Measurements from ENCODE around the gene KLC1. TPM values are rescaled to one million over a fixed set of nuclear protein-coding genes. Genes with fewer than 3 reads are reported as not detected.

The KLC1 gene
- total RNA-seq, 1 donor from 2014 or later: 238 TPM

DNA sequence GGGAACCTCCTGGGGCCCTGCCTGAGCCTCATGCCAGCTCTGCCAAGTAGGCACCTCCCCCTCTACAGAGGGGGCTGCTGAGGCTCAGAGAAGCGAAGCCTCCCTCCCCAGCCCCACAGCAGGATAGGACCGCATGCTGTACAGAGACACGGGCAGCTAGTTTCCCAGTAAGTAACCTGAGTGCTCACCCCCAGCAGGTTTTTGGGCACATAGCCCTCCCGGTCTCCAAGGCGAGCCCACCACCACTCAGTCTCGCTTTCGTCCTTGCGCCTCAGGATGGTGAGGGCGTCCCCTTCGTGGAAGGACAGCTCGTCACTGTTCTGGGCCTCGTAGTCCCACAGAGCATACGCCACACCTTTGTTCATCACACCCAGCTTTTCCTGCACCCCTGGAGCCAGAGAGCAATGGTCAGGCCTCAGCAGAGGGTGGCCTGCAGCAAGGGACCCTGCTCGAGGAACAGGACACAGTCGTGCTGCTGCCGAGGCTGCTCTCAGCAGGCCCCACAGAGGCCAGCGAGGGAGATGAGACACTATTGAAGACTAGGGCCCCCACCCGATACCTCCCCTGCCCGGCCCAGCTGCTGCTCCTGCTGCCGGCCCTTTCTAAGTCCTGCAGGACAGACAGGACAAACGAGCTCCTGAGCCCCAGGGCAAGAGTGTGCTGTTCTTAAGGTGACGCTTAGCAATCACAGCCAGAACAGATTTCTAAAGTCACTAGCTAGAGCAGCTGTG, 107.0 kb downstream of the KLC1 start:
- H3K9me3 Mint-ChIP-seq (ENCODE audit: unreplicated experiment): no peaks in the 10 kb centered on the region
- H3K4me3 Mint-ChIP-seq (ENCODE audit: unreplicated experiment): no peak overlapping the region
- TF ChIP-seq EZH2 (IDR thresholded peaks at IDR 0.05; ENCODE audit: insufficient read depth, low read length): no peak
- TF ChIP-seq, protein P1, sequence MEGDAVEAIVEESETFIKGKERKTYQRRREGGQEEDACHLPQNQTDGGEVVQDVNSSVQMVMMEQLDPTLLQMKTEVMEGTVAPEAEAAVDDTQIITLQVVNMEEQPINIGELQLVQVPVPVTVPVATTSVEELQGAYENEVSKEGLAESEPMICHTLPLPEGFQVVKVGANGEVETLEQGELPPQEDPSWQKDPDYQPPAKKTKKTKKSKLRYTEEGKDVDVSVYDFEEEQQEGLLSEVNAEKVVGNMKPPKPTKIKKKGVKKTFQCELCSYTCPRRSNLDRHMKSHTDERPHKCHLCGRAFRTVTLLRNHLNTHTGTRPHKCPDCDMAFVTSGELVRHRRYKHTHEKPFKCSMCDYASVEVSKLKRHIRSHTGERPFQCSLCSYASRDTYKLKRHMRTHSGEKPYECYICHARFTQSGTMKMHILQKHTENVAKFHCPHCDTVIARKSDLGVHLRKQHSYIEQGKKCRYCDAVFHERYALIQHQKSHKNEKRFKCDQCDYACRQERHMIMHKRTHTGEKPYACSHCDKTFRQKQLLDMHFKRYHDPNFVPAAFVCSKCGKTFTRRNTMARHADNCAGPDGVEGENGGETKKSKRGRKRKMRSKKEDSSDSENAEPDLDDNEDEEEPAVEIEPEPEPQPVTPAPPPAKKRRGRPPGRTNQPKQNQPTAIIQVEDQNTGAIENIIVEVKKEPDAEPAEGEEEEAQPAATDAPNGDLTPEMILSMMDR (IDR thresholded peaks at IDR 0.05; ENCODE audit: insufficient read depth, low read depth, low read length): no peak
- no peaks in the 10 kb centered on the region for H3K9me3 ChIP-seq (ENCODE audit: insufficient read depth, low read depth, low read length)
- no peak overlapping the region for H3K4me2 ChIP-seq (ENCODE audit: low read length)
- peaks cover 26% of the 10 kb centered on the region for H4K20me1 ChIP-seq (ENCODE audit: insufficient read depth, low read length)
- H3K27me3 Mint-ChIP-seq (ENCODE audit: low read depth, unreplicated experiment): no peaks in the 10 kb centered on the region
- H3K27ac ChIP-seq (ENCODE audit: low read depth, low read length): no peak overlapping the region
- no peaks in the 10 kb centered on the region for H3K79me2 ChIP-seq (ENCODE audit: insufficient read depth, low read length)
- H2AFZ ChIP-seq (ENCODE audit: low read depth, low read length): no peak overlapping the region
- peaks cover 12% of the 10 kb centered on the region for H3K36me3 ChIP-seq (ENCODE audit: insufficient read depth, low read length)
- H3K27me3 ChIP-seq (ENCODE audit: insufficient read depth, low read length): no peaks in the 10 kb centered on the region
- no peak overlapping the region for H3K27ac Mint-ChIP-seq (ENCODE audit: unreplicated experiment)
- peaks cover 2% of the 10 kb centered on the region for H3K4me1 ChIP-seq (ENCODE audit: insufficient read depth, low read length)
- H3K9ac ChIP-seq (ENCODE audit: low read length): no peak overlapping the region
- no peak for DNase-seq (ENCODE audit: low read depth)
- H3K4me1 Mint-ChIP-seq (ENCODE audit: low read depth, unreplicated experiment): peaks cover 3% of the 10 kb centered on the region
- H3K4me3 ChIP-seq (ENCODE audit: insufficient read depth, low read depth, low read length): no peak overlapping the region
- no peak for FAIRE-seq
- H3K36me3 Mint-ChIP-seq (ENCODE audit: low read depth, unreplicated experiment): peaks cover 39% of the 10 kb centered on the region

DNA sequence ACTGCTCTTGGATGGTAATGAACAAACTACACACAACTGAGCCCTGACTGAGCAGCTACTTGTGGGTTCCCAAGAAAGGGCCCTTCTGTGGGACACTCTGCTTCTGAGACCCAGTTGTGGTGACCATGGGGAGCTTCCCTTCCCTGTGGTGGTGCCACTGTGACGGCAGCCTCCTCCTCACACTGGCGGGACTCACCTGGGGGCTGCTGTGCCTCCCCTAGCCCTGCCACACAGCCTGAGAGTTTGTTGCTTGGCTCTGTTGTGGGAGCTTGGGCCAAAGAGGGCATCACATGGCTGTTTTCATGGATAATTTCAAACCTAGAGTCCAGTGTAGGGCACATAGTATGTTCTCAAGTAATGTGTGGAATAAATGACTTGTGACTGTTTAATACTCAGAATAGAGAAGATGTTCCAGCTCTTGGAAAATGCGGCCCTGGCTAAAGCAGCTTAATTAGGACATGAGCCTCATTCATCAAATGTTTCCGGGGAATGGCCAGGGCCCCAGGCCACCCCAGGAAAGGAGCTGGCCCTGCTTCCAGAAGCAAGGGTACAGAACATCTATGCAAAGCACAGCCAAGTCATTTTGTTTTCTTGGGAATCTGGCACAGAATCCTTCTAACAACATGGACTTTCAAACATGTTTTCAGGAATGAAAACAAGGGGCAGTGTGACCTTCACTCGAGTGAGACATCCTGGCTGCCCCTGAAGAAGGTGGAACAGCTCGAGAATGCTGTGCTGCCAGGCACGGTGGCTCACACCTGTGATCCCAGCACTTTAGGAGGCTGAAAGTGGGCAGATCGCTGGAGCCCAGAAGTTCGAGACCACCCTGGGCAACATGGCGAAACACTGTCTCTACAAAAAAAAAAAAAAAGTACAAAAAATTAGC, 107.8 kb downstream of the KLC1 start:
- H3K27me3 ChIP-seq (ENCODE audit: insufficient read depth, low read length): no peaks in the 10 kb centered on the region
- H3K36me3 ChIP-seq (ENCODE audit: insufficient read depth, low read length): peaks cover 12% of the 10 kb centered on the region
- TF ChIP-seq EZH2 (IDR thresholded peaks at IDR 0.05; ENCODE audit: insufficient read depth, low read length): no peak
- TF ChIP-seq, protein P1 (IDR thresholded peaks at IDR 0.05; ENCODE audit: insufficient read depth, low read depth, low read length): no peak
- no peaks in the 10 kb centered on the region for H3K27me3 Mint-ChIP-seq (ENCODE audit: low read depth, unreplicated experiment)
- no peak for DNase-seq (ENCODE audit: low read depth)
- no peak for FAIRE-seq
- no peaks in the 10 kb centered on the region for H3K9me3 ChIP-seq (ENCODE audit: insufficient read depth, low read depth, low read length)
- no peak overlapping the region for H3K4me3 Mint-ChIP-seq (ENCODE audit: unreplicated experiment)
- no peaks in the 10 kb centered on the region for H3K79me2 ChIP-seq (ENCODE audit: insufficient read depth, low read length)
- H3K9ac ChIP-seq (ENCODE audit: low read length): no peak overlapping the region
- no peak overlapping the region for H3K27ac Mint-ChIP-seq (ENCODE audit: unreplicated experiment)
- H3K27ac ChIP-seq (ENCODE audit: low read depth, low read length): no peak overlapping the region
- H2AFZ ChIP-seq (ENCODE audit: low read depth, low read length): no peak overlapping the region
- H3K4me1 Mint-ChIP-seq (ENCODE audit: low read depth, unreplicated experiment): peaks cover 11% of the 10 kb centered on the region
- peaks cover 8% of the 10 kb centered on the region for H3K4me1 ChIP-seq (ENCODE audit: insufficient read depth, low read length)
- no peak overlapping the region for H3K4me2 ChIP-seq (ENCODE audit: low read length)
- peaks cover 24% of the 10 kb centered on the region for H4K20me1 ChIP-seq (ENCODE audit: insufficient read depth, low read length)
- H3K9me3 Mint-ChIP-seq (ENCODE audit: unreplicated experiment): no peaks in the 10 kb centered on the region
- no peak overlapping the region for H3K4me3 ChIP-seq (ENCODE audit: insufficient read depth, low read depth, low read length)
- H3K36me3 Mint-ChIP-seq (ENCODE audit: low read depth, unreplicated experiment): peaks cover 36% of the 10 kb centered on the region
